ENCODE measurements around the gene TRPM3.

- TF ChIP-seq CTCF (IDR thresholded peaks at IDR 0.05) = no peak
- TF ChIP-seq POLR2A (IDR thresholded peaks at IDR 0.05) = no peak
- no peak for TF ChIP-seq EP300 (IDR thresholded peaks at IDR 0.05)
Measured at GRCh38 chr9:70630971-70631370, 490.4 kb downstream of the TRPM3 start.
